Gastroesophageal sphincter (tissue), 3 donors: ENCODE data around the gene TNFSF4.

Experiments
- EP300 ChIP-seq: sonication (generic); formaldehyde crosslinking; IDR thresholded peaks from one replicate; pipeline ENCODE4 v1.6.1; 2017; ENCODE audit warnings: antibody characterized with exemption, mild to moderate bottlenecking
- POLR2A ChIP-seq, 2 donors: fragments of 450-650 bp; IDR thresholded peaks; one replicate each; pipeline ENCODE4 v1.6.1; 2017; ENCODE audit warnings: antibody characterized with exemption in 2 of 2, mild to moderate bottlenecking in 2 of 2, moderate library complexity in 1 of 2
- POLR2AphosphoS5 ChIP-seq: sonication (generic); formaldehyde crosslinking; IDR thresholded peaks from one replicate; pipeline ENCODE4 v1.6.1; 2017; ENCODE audit warnings: antibody characterized with exemption
- TF ChIP-seq, protein P1 (sequence below), 4 experiments: fragments of 200-600 bp in 2 of 4; fragments of 450-650 bp in 2 of 4; sonication (generic) in 1 of 4; IDR thresholded peaks; one replicate each; pipeline ENCODE4 v1.5.1; 2017 to 2019; ENCODE audit warnings: antibody characterized with exemption in 4 of 4, mild to moderate bottlenecking in 2 of 4, moderate library complexity in 2 of 4

- TF ChIP-seq POLR2A (IDR thresholded peaks at IDR 0.05) (no peak), POLR2AphosphoS5 (no peak), EP300 (no peak)
- TF ChIP-seq, protein P1, sequence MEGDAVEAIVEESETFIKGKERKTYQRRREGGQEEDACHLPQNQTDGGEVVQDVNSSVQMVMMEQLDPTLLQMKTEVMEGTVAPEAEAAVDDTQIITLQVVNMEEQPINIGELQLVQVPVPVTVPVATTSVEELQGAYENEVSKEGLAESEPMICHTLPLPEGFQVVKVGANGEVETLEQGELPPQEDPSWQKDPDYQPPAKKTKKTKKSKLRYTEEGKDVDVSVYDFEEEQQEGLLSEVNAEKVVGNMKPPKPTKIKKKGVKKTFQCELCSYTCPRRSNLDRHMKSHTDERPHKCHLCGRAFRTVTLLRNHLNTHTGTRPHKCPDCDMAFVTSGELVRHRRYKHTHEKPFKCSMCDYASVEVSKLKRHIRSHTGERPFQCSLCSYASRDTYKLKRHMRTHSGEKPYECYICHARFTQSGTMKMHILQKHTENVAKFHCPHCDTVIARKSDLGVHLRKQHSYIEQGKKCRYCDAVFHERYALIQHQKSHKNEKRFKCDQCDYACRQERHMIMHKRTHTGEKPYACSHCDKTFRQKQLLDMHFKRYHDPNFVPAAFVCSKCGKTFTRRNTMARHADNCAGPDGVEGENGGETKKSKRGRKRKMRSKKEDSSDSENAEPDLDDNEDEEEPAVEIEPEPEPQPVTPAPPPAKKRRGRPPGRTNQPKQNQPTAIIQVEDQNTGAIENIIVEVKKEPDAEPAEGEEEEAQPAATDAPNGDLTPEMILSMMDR (IDR thresholded peaks at IDR 0.05), result no peak
Observed at GRCh38 chr1:173240609-173241008, 33.5 kb upstream of the TNFSF4 start.
